Natural killer cell (primary cell): ENCODE data around the gene ANKRD29. TPM values are rescaled to one million over a fixed set of nuclear protein-coding genes. Genes with fewer than 3 reads are reported as not detected.

Source experiments
- ATAC-seq, 3 donors: fragments of 150-1000 bp in 2 of 3; fragments of 200-7000 bp in 1 of 3; cut with Tn5 transposase; 1 replicate in 1 of 3; 2 replicates in 2 of 3; pipeline ENCODE4 v1.10.0; 2021; ENCODE audit warnings: mild to moderate bottlenecking in 2 of 3, moderate library complexity in 2 of 3
- DNase-seq, 2 donors: peaks; one replicate each; pipeline versions ENCODE4 v3.0.0 to v3.0.0-alpha.2; 2013 to 2021; ENCODE audit warnings: mixed read lengths in 1 of 2
- H3K27ac ChIP-seq: one replicate; pipeline ENCODE4 v1.5.1; 2013; ENCODE audit warnings: mild to moderate bottlenecking, low read length
- H3K27me3 ChIP-seq: one replicate; pipeline ENCODE4 v1.6.1; 2013; ENCODE audit warnings: low read length; ENCODE audit not compliant: control insufficient read depth, insufficient read depth
- H3K36me3 ChIP-seq: one replicate; pipeline ENCODE4 v1.6.1; 2013; ENCODE audit warnings: low read length; ENCODE audit not compliant: control insufficient read depth, insufficient read depth
- H3K4me1 ChIP-seq: one replicate; pipeline ENCODE4 v1.6.1; 2013; ENCODE audit warnings: low read length; ENCODE audit not compliant: control insufficient read depth, insufficient read depth
- H3K4me3 ChIP-seq: one replicate; pipeline ENCODE4 v1.5.1; 2013; ENCODE audit warnings: low read length
- H3K9me3 ChIP-seq: one replicate; pipeline ENCODE4 v1.6.1; 2013; ENCODE audit warnings: low read length; ENCODE audit not compliant: control insufficient read depth, insufficient read depth
- H3K27ac Mint-ChIP-seq, 2 donors: one replicate each; pipeline ENCODE4 v1.8.0; 2022; ENCODE audit warnings: mild to moderate bottlenecking in 2 of 2, mixed read lengths in 2 of 2, moderate library complexity in 1 of 2
- H3K27me3 Mint-ChIP-seq, 2 donors: one replicate each; pipeline ENCODE4 v1.8.0; 2022; ENCODE audit warnings: low read depth in 2 of 2, mixed read lengths in 2 of 2
- H3K36me3 Mint-ChIP-seq: one replicate; pipeline ENCODE4 v1.8.0; 2022; ENCODE audit warnings: mixed read lengths
- H3K4me1 Mint-ChIP-seq, 2 donors: one replicate each; pipeline ENCODE4 v1.8.0; 2022; ENCODE audit warnings: mixed read lengths in 2 of 2
- H3K4me3 Mint-ChIP-seq: one replicate; pipeline ENCODE4 v1.8.0; 2022; ENCODE audit warnings: mild to moderate bottlenecking, moderate library complexity, mixed read lengths
- H3K9me3 Mint-ChIP-seq, 2 donors: one replicate each; pipeline ENCODE4 v1.8.0; 2022; ENCODE audit warnings: mixed read lengths in 2 of 2
- WGBS: methylation state at CpG from one replicate; pipeline ENCODE4 v1.1.7; 2013; ENCODE audit warnings: missing lambda C conversion rate; ENCODE audit not compliant: insufficient coverage; 5-methylcytosine and 5-hydroxymethylcytosine counted together
- intact Hi-C: fragments of 100-400 bp; cut with micrococcal nuclease; formaldehyde crosslinking; loops from one replicate; pipeline ENCODE4 v1.14.2; 2022
- total RNA-seq, 4 donors: library from RNA; stranded (reverse); fragments of 120-200 nt in 1 of 4; gene quantifications; one replicate each; pipeline versions ENCODE4 v1.2.3 to v1.2.4, GENCODE V29; 2013 to 2022
- TF ChIP-seq, protein P1 (sequence below): fragments of 200-600 bp; IDR thresholded peaks from one replicate; pipeline ENCODE4 v1.8.0; 2022; ENCODE audit warnings: antibody characterized with exemption

Gene ANKRD29
- total RNA-seq, 3 donors from 2014 or later (not counting 1 experiment from before 2014, with no cell fraction given) = 0.35 to 0.45 TPM; not detected in 1

- intact Hi-C loops = loop anchor here (2.0 to 10.0 kb wide), 3 partner anchors 14 to 444 kb away; partner anchors contain the start of genes RMC1 and TTC39C
- ATAC-seq (peak; percentile 68 to 87 (median 83)), DNase-seq (peak; percentile 58 to 59)
- H3K27me3 ChIP-seq = no peaks in the 10 kb centered on the region
- H3K9me3 ChIP-seq = no peaks in the 10 kb centered on the region
- peaks cover 45% of the 10 kb centered on the region for H3K36me3 ChIP-seq
- no peaks in the 10 kb centered on the region for H3K9me3 Mint-ChIP-seq
- 59% methylated on average over 3 of the region's 3 CpGs for WGBS
- H3K4me1 ChIP-seq = peaks cover 53% of the 10 kb centered on the region
- peak overlapping the region; percentile 75 for H3K27ac ChIP-seq
- H3K4me1 Mint-ChIP-seq = peaks cover 64 to 69% of the 10 kb centered on the region in 2 donors
- H3K27me3 Mint-ChIP-seq = no peaks in the 10 kb centered on the region
- H3K4me3 ChIP-seq = no peak overlapping the region
- TF ChIP-seq, protein P1, sequence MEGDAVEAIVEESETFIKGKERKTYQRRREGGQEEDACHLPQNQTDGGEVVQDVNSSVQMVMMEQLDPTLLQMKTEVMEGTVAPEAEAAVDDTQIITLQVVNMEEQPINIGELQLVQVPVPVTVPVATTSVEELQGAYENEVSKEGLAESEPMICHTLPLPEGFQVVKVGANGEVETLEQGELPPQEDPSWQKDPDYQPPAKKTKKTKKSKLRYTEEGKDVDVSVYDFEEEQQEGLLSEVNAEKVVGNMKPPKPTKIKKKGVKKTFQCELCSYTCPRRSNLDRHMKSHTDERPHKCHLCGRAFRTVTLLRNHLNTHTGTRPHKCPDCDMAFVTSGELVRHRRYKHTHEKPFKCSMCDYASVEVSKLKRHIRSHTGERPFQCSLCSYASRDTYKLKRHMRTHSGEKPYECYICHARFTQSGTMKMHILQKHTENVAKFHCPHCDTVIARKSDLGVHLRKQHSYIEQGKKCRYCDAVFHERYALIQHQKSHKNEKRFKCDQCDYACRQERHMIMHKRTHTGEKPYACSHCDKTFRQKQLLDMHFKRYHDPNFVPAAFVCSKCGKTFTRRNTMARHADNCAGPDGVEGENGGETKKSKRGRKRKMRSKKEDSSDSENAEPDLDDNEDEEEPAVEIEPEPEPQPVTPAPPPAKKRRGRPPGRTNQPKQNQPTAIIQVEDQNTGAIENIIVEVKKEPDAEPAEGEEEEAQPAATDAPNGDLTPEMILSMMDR = no peak
- peaks cover 24% of the 10 kb centered on the region for H3K36me3 Mint-ChIP-seq
- H3K4me3 Mint-ChIP-seq = peak overlapping the region; percentile 82
- H3K27ac Mint-ChIP-seq = peak overlapping the region; percentile 94 to 99
Observed at GRCh38 chr18:23570912-23571504, 91.7 kb downstream of the ANKRD29 start.

GRCh38 chr18:23569299-23570063 is 93.2 kb downstream of the ANKRD29 start:
- peaks cover 55 to 69% of the 10 kb centered on the region in 2 donors for H3K4me1 Mint-ChIP-seq
- no peaks in the 10 kb centered on the region for H3K27me3 ChIP-seq
- H3K9me3 Mint-ChIP-seq = no peaks in the 10 kb centered on the region
- H3K4me1 ChIP-seq = peaks cover 39% of the 10 kb centered on the region
- H3K27ac Mint-ChIP-seq = peak overlapping the region; percentile 94 to 99
- no peak for DNase-seq
- no peak overlapping the region for H3K4me3 ChIP-seq
- peaks cover 51% of the 10 kb centered on the region for H3K36me3 ChIP-seq
- no peak for ATAC-seq
- 90% methylated on average over 3 of the region's 5 CpGs for WGBS
- TF ChIP-seq, protein P1 = no peak
- peaks cover 24% of the 10 kb centered on the region for H3K36me3 Mint-ChIP-seq
- peak overlapping the region; percentile 82 for H3K4me3 Mint-ChIP-seq
- intact Hi-C loops = loop anchor here (2.0 to 10.0 kb wide), 4 partner anchors 15 to 445 kb away; partner anchors contain the start of genes RMC1 and TTC39C
- no peaks in the 10 kb centered on the region for H3K9me3 ChIP-seq
- peak overlapping the region; percentile 34 for H3K27ac ChIP-seq
- no peaks in the 10 kb centered on the region for H3K27me3 Mint-ChIP-seq

GRCh38 chr18:23568281-23569138 is 94.2 kb downstream of the ANKRD29 start:
- no peaks in the 10 kb centered on the region for H3K9me3 ChIP-seq
- peak overlapping the region; percentile 94 to 99 for H3K27ac Mint-ChIP-seq
- ATAC-seq (no peak), DNase-seq (no peak)
- peaks cover 24% of the 10 kb centered on the region for H3K36me3 Mint-ChIP-seq
- TF ChIP-seq, protein P1 = no peak
- no peaks in the 10 kb centered on the region for H3K9me3 Mint-ChIP-seq
- H3K4me3 ChIP-seq = no peak overlapping the region
- peak overlapping the region; percentile 13 for H3K27ac ChIP-seq
- H3K27me3 ChIP-seq = no peaks in the 10 kb centered on the region
- intact Hi-C loops = loop anchor here (10.0 kb wide), 1 partner anchor 334 kb away; no protein-coding TSS in a partner anchor
- H3K4me1 ChIP-seq = peaks cover 43% of the 10 kb centered on the region
- no peak overlapping the region for H3K4me3 Mint-ChIP-seq
- 91% methylated on average over 6 of the region's 7 CpGs for WGBS
- peaks cover 54% of the 10 kb centered on the region for H3K36me3 ChIP-seq
- no peaks in the 10 kb centered on the region for H3K27me3 Mint-ChIP-seq
- peaks cover 52 to 65% of the 10 kb centered on the region in 2 donors for H3K4me1 Mint-ChIP-seq
